ENCODE data around the gene RNU2-63P. TPM values are rescaled to one million over a fixed set of nuclear protein-coding genes. Genes with fewer than 3 reads are reported as not detected.

The RNU2-63P gene
- total and polyA plus RNA-seq, 2 experiments from 2014 or later: 2.0 TPM; not detected in 1

GRCh38 chr2:88053296-88053695 is 36.9 kb upstream of the RNU2-63P start:
- H3K36me3 Mint-ChIP-seq (ENCODE audit: low read depth): peaks cover 3% of the 10 kb centered on the region; the same call in 1 of the 3 replicates
- Histone ChIP-seq H3K4me3 (no peak overlapping the region), H4K20me1 (replicated peaks; ENCODE audit: insufficient read depth) (peaks cover 5% of the 10 kb centered on the region; the same call in 1 of the 2 replicates), H3K79me2 (replicated peaks; ENCODE audit: insufficient read depth) (peaks cover 29% of the 10 kb centered on the region), H3K9me2 (ENCODE audit: insufficient read depth) (no peaks in the 10 kb centered on the region), H3K4me2 (no peak overlapping the region), H3K36me3 (ENCODE audit: insufficient read depth) (no peaks in the 10 kb centered on the region), H3F3A (replicated peaks; ENCODE audit: low read depth) (no peaks in the 10 kb centered on the region), H3K27ac (ENCODE audit: low read depth) (peak overlapping the region; percentile 23; the same call in 1 of the 2 replicates), H3K4me1 (ENCODE audit: insufficient read depth) (peaks cover 11% of the 10 kb centered on the region), H2AFZ (no peak overlapping the region), H3K27me3 (ENCODE audit: insufficient read depth) (no peaks in the 10 kb centered on the region)
- peaks cover 20% of the 10 kb centered on the region for H3K4me1 Mint-ChIP-seq
- peaks cover 7% of the 10 kb centered on the region for H3K27me3 Mint-ChIP-seq (ENCODE audit: insufficient read depth, low read depth, poor library complexity)
- H3K27ac Mint-ChIP-seq: no peak overlapping the region
- peaks cover 2% of the 10 kb centered on the region; the same call in 1 of the 3 replicates for H3K9me3 Mint-ChIP-seq
- ATAC-seq: no peak
- TF ChIP-seq ZNF462 (CRISPR knock-in tag; IDR thresholded peaks at IDR 0.05) (no peak), CTCF (conservative IDR thresholded peaks at IDR 0.05; ENCODE audit: low read depth in 2 of 2) (no peak)
- no peak for DNase-seq (ENCODE audit: low spot score)
- peak overlapping the region; percentile 97; the same call in 1 of the 3 replicates for H3K4me3 Mint-ChIP-seq

DNA sequence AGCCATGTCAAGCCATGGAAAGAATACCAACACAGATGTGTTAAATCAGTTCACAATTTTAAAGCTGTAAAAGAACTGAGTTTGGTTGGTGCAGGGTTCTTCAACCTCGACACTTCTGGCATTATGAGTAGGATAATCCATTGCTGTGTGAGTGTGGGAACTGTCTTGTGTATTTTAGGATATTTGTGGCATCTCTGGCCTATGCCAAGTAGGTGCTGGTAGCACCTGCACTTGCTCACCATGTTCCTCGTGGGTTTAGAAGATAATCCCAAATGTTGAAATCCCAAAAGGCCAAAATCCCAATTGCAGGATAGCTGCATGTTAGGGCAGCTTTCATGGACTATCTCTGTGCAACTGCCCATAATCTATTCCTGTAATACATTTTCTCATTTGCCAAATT is 35.4 kb upstream of the RNU2-63P start:
- 0 out of 2 replicates have a peak, but pooled peaks have one; percentile 11 for TF ChIP-seq POLR2AphosphoS5 (IDR thresholded peaks at IDR 0.05; ENCODE audit: low read depth)
- TF ChIP-seq REST (IDR thresholded peaks at IDR 0.05; ENCODE audit: unreplicated experiment): no peak
- no peak for TF ChIP-seq EZH2phosphoT487 (IDR thresholded peaks at IDR 0.05; ENCODE audit: unreplicated experiment)

More for the DNA sequence above, 35.4 kb upstream of the RNU2-63P start:
- no peak for ATAC-seq
- no peak overlapping the region for H2AFZ ChIP-seq
- H3F3A ChIP-seq (replicated peaks; ENCODE audit: low read depth): no peaks in the 10 kb centered on the region
- DNase-seq (ENCODE audit: low spot score): no peak
- Mint-ChIP-seq H3K9me3 (peaks cover 2% of the 10 kb centered on the region; the same call in 1 of the 3 replicates), H3K4me3 (no peak overlapping the region), H3K4me1 (peaks cover 20% of the 10 kb centered on the region), H3K36me3 (ENCODE audit: low read depth) (peaks cover 3% of the 10 kb centered on the region; the same call in 1 of the 3 replicates), H3K27me3 (ENCODE audit: insufficient read depth, low read depth, poor library complexity) (peaks cover 3% of the 10 kb centered on the region), H3K27ac (no peak overlapping the region)
- no peaks in the 10 kb centered on the region for H3K36me3 ChIP-seq (ENCODE audit: insufficient read depth)
- H3K4me1 ChIP-seq (ENCODE audit: insufficient read depth): peaks cover 11% of the 10 kb centered on the region
- H3K27ac ChIP-seq (ENCODE audit: low read depth): no peak overlapping the region
- no peaks in the 10 kb centered on the region for H3K27me3 ChIP-seq (ENCODE audit: insufficient read depth)
- H3K9me2 ChIP-seq (ENCODE audit: insufficient read depth): no peaks in the 10 kb centered on the region
- peaks cover 29% of the 10 kb centered on the region for H3K79me2 ChIP-seq (replicated peaks; ENCODE audit: insufficient read depth)
- H4K20me1 ChIP-seq (replicated peaks; ENCODE audit: insufficient read depth): peaks cover 5% of the 10 kb centered on the region; the same call in 1 of the 2 replicates
- H3K4me3 ChIP-seq: no peak overlapping the region
- no peak overlapping the region for H3K4me2 ChIP-seq

Measured in GM23338 (cell line).